K562 (cell line): Measurements from ENCODE around the gene MRM2.

Source experiments
- FOXJ3 ChIP-seq: sonication (generic); formaldehyde crosslinking; IDR thresholded peaks from 2 replicates; pipeline ENCODE4 v1.4.0; 2020; ENCODE audit warnings: mild to moderate bottlenecking, missing genetic modification reagents
- HBP1 ChIP-seq: fragments of 450-650 bp; formaldehyde crosslinking; IDR thresholded peaks from 2 replicates; pipeline ENCODE4 v1.4.0; 2022; ENCODE audit warnings: missing genetic modification characterization
- HCFC1 ChIP-seq: IDR thresholded peaks from 2 replicates; pipeline ENCODE4 v1.6.1; 2012; ENCODE audit warnings: low read depth, low read length, improper control_type of control experiment
- MYNN ChIP-seq, 2 experiments: sonication (generic); formaldehyde crosslinking in 1 of 2; IDR thresholded peaks; 2 replicates each; pipeline versions ENCODE4 v1.5.0 to v1.6.1; 2016 to 2020; ENCODE audit warnings: antibody characterized with exemption in 1 of 2, missing genetic modification reagents in 1 of 2
- NFXL1 ChIP-seq: fragments of 450-650 bp; formaldehyde crosslinking; IDR thresholded peaks from 2 replicates; pipeline ENCODE4 v1.4.0; 2021; ENCODE audit warnings: mild to moderate bottlenecking
- NUFIP1 ChIP-seq: fragments of 450-650 bp; IDR thresholded peaks from 2 replicates; pipeline ENCODE4 v1.6.1; 2018; ENCODE audit not compliant: partially characterized antibody
- POLR2AphosphoS2 ChIP-seq: IDR thresholded peaks from 2 replicates; pipeline ENCODE4 v1.6.1; 2012; ENCODE audit warnings: low read length, improper control_type of control experiment
- USF1 ChIP-seq: sonication (generic); formaldehyde crosslinking; IDR thresholded peaks from 2 replicates; pipeline ENCODE4 v1.9.0; 2022; ENCODE audit warnings: mild to moderate bottlenecking, missing genetic modification reagents
- ZBTB11 ChIP-seq, 3 experiments: fragments of 200-800 bp in 1 of 3; fragments of 250-450 bp in 1 of 3; fragments of 450-650 bp in 1 of 3; sonication (Bioruptor Pico) in 1 of 3; sonication (Bioruptor generic) in 1 of 3; formaldehyde crosslinking in 1 of 3; IDR thresholded peaks; 2 replicates each; pipeline versions ENCODE4 v1.6.1 to v1.8.0; 2016 to 2022; ENCODE audit warnings: mild to moderate bottlenecking in 2 of 3, missing genetic modification characterization in 2 of 3, missing compliant biosample characterization in 1 of 3, moderate library complexity in 1 of 3
- ZZZ3 ChIP-seq: fragments of 450-650 bp; IDR thresholded peaks from 2 replicates; pipeline ENCODE4 v1.6.1; 2016; ENCODE audit warnings: antibody characterized with exemption, mild to moderate bottlenecking, moderate library complexity
- TF ChIP-seq, protein P1 (sequence below), 3 experiments: IDR thresholded peaks in 2 of 3; conservative IDR thresholded peaks in 1 of 3; 2 replicates each; pipeline ENCODE4 v1.5.1; 2011 to 2012; ENCODE audit warnings: low read length in 3 of 3, mild to moderate bottlenecking in 3 of 3, control low read depth in 2 of 3, improper control_type of control experiment in 1 of 3, inconsistent platforms in 1 of 3, low read depth in 1 of 3, mixed read lengths in 1 of 3, moderate library complexity in 1 of 3; ENCODE audit not compliant: insufficient read depth in 2 of 3
- TF ChIP-seq, protein P2 (sequence below): sonication (generic); formaldehyde crosslinking; IDR thresholded peaks from 2 replicates; pipeline ENCODE4 v1.8.0; 2022; ENCODE audit warnings: missing genetic modification reagents, mild to moderate bottlenecking, moderate library complexity, borderline replicate concordance

GRCh38 chr7:2290877-2291276 is 48.9 kb upstream of the MRM2 start:
- TF ChIP-seq ZBTB11 (CRISPR knock-in tag; IDR thresholded peaks at IDR 0.05) (no peak), HCFC1 (no peak), NFXL1 (CRISPR knock-in tag) (no peak), POLR2AphosphoS2 (no peak), USF1 (CRISPR knock-in tag) (no peak), MYNN (IDR thresholded peaks at IDR 0.05) (no peak), MYNN (CRISPR knock-in tag; IDR thresholded peaks at IDR 0.05) (no peak), HBP1 (CRISPR knock-in tag) (no peak), ZZZ3 (no peak), FOXJ3 (CRISPR knock-in tag) (no peak), NUFIP1 (no peak)
- TF ChIP-seq, protein P1, sequence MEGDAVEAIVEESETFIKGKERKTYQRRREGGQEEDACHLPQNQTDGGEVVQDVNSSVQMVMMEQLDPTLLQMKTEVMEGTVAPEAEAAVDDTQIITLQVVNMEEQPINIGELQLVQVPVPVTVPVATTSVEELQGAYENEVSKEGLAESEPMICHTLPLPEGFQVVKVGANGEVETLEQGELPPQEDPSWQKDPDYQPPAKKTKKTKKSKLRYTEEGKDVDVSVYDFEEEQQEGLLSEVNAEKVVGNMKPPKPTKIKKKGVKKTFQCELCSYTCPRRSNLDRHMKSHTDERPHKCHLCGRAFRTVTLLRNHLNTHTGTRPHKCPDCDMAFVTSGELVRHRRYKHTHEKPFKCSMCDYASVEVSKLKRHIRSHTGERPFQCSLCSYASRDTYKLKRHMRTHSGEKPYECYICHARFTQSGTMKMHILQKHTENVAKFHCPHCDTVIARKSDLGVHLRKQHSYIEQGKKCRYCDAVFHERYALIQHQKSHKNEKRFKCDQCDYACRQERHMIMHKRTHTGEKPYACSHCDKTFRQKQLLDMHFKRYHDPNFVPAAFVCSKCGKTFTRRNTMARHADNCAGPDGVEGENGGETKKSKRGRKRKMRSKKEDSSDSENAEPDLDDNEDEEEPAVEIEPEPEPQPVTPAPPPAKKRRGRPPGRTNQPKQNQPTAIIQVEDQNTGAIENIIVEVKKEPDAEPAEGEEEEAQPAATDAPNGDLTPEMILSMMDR (IDR thresholded peaks at IDR 0.05 in 2 of 3, conservative IDR thresholded peaks at IDR 0.05 in 1 of 3; ENCODE audit: insufficient read depth in 2 of 3, low read depth in 1 of 3, low read length in 3 of 3), result no peak
- TF ChIP-seq, protein P2, sequence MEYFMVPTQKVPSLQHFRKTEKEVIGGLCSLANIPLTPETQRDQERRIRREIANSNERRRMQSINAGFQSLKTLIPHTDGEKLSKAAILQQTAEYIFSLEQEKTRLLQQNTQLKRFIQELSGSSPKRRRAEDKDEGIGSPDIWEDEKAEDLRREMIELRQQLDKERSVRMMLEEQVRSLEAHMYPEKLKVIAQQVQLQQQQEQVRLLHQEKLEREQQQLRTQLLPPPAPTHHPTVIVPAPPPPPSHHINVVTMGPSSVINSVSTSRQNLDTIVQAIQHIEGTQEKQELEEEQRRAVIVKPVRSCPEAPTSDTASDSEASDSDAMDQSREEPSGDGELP (CRISPR knock-in tag), result no peak
